SK-N-SH treated with all-trans-retinoic acid at 6 μM for 48 hours (cell line): ENCODE measurements around the gene RGN.

Source experiments
- ATAC-seq: fragments of 200-7000 bp; cut with Tn5 transposase; 3 replicates; pipeline ENCODE4 v1.9.1; 2020; ENCODE audit warnings: mild to moderate bottlenecking, moderate library complexity
- ARNTL ChIP-seq: fragments of 450-650 bp; formaldehyde crosslinking; IDR thresholded peaks from 2 replicates; pipeline ENCODE4 v1.5.0; 2020; ENCODE audit warnings: low read depth, mild to moderate bottlenecking, moderate library complexity, borderline replicate concordance
- BACH2 ChIP-seq: fragments of 250-450 bp; sonication (Bioruptor Pico); IDR thresholded peaks from 2 replicates; pipeline ENCODE4 v1.9.0; 2021; ENCODE audit warnings: mild to moderate bottlenecking, borderline replicate concordance
- CSDC2 ChIP-seq: fragments of 250-450 bp; sonication (Bioruptor Pico); IDR thresholded peaks from 2 replicates; pipeline ENCODE4 v1.5.0; 2020; ENCODE audit warnings: mild to moderate bottlenecking, moderate library complexity
- ESRRG ChIP-seq: fragments of 250-450 bp; sonication (Bioruptor Pico); IDR thresholded peaks from 2 replicates; pipeline ENCODE4 v1.6.1; 2021; ENCODE audit warnings: mild to moderate bottlenecking
- GLIS3 ChIP-seq: fragments of 250-450 bp; sonication (Bioruptor Pico); IDR thresholded peaks from 2 replicates; pipeline ENCODE4 v1.5.0; 2020; ENCODE audit warnings: mild to moderate bottlenecking, moderate library complexity
- ISL1 ChIP-seq: fragments of 250-450 bp; sonication (Bioruptor Pico); IDR thresholded peaks from 2 replicates; pipeline ENCODE4 v2.1.2; 2022; ENCODE audit warnings: mild to moderate bottlenecking, moderate library complexity
- OSR1 ChIP-seq: fragments of 250-450 bp; sonication (Bioruptor Pico); IDR thresholded peaks from 2 replicates; pipeline ENCODE4 v1.8.0; 2022; ENCODE audit warnings: moderate library complexity, mild to moderate bottlenecking, inconsistent platforms
- PPARA ChIP-seq: fragments of 250-450 bp; sonication (Bioruptor Pico); IDR thresholded peaks from 2 replicates; pipeline ENCODE4 v1.5.0; 2020; ENCODE audit warnings: mild to moderate bottlenecking, borderline replicate concordance
- RARB ChIP-seq: fragments of 250-450 bp; sonication (Bioruptor Pico); IDR thresholded peaks from 2 replicates; pipeline ENCODE4 v1.8.0; 2021; ENCODE audit warnings: mild to moderate bottlenecking, moderate library complexity
- SNAI2 ChIP-seq: fragments of 250-450 bp; sonication (Bioruptor Pico); IDR thresholded peaks from 2 replicates; pipeline ENCODE4 v1.5.0; 2020; ENCODE audit warnings: mild to moderate bottlenecking, moderate library complexity
- ZC3H10 ChIP-seq: fragments of 250-450 bp; sonication (Bioruptor Pico); IDR thresholded peaks from 2 replicates; pipeline ENCODE4 v1.5.1; 2021; ENCODE audit warnings: mild to moderate bottlenecking, moderate library complexity
- ZFP3 ChIP-seq: fragments of 250-450 bp; sonication (Bioruptor Pico); IDR thresholded peaks from 2 replicates; pipeline ENCODE4 v1.5.0; 2020; ENCODE audit warnings: mild to moderate bottlenecking, moderate library complexity
- ZNF565 ChIP-seq: fragments of 450-650 bp; formaldehyde crosslinking; conservative IDR thresholded peaks from 2 replicates; pipeline ENCODE4 v1.5.0; 2020; ENCODE audit warnings: low read depth, mild to moderate bottlenecking, moderate library complexity
- ZNF70 ChIP-seq: fragments of 450-650 bp; formaldehyde crosslinking; IDR thresholded peaks from 2 replicates; pipeline ENCODE4 v1.5.0; 2020; ENCODE audit warnings: mild to moderate bottlenecking, moderate library complexity
- ZNF8 ChIP-seq: fragments of 450-650 bp; formaldehyde crosslinking; IDR thresholded peaks from 2 replicates; pipeline ENCODE4 v1.5.0; 2020; ENCODE audit warnings: mild to moderate bottlenecking, moderate library complexity
- TF ChIP-seq, protein P1 (sequence below): fragments of 250-450 bp; sonication (Bioruptor Pico); IDR thresholded peaks from 2 replicates; pipeline ENCODE4 v1.8.0; 2020; ENCODE audit warnings: mild to moderate bottlenecking, moderate library complexity, borderline replicate concordance
- TF ChIP-seq, protein P2 (sequence below): fragments of 250-450 bp; sonication (Bioruptor Pico); IDR thresholded peaks from 2 replicates; pipeline ENCODE4 v1.5.0; 2020; ENCODE audit warnings: mild to moderate bottlenecking, moderate library complexity
- TF ChIP-seq, protein P3 (sequence below): fragments of 250-450 bp; sonication (Bioruptor Pico); IDR thresholded peaks from 2 replicates; pipeline ENCODE4 v1.5.1; 2020; ENCODE audit warnings: low read depth, mild to moderate bottlenecking, moderate library complexity
- TF ChIP-seq, protein P4 (sequence below): fragments of 250-450 bp; sonication (Bioruptor Pico); IDR thresholded peaks from 2 replicates; pipeline ENCODE4 v1.8.0; 2021; ENCODE audit warnings: low read depth, mild to moderate bottlenecking, moderate library complexity, borderline replicate concordance
- TF ChIP-seq, protein P5 (sequence below): fragments of 250-450 bp; sonication (Bioruptor Pico); IDR thresholded peaks from 2 replicates; pipeline ENCODE4 v1.5.1; 2021; ENCODE audit warnings: mild to moderate bottlenecking, moderate library complexity

The RGN gene

DNA sequence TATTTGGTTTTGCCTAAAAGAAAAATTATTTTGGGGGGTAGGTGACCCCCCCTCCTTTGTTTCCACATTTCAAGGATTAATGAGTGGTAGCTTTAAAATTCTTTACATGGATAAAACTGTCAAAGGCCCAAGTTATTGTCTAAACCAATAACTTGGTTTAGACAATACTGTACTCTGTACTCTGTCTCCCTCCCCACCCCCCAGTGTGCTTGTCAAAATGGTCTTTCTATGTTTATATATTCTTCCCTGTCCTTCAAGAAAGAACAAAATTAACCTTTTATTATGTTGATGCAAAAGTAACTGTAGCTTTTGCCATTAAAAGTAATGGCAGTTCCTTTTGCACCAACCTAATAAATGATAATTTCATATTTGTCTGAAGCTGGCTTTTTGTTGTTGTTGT is 9.5 kb upstream of the RGN start:
- no peak for TF ChIP-seq ZFP3
- no peak for TF ChIP-seq ZNF8
- TF ChIP-seq, protein P1, sequence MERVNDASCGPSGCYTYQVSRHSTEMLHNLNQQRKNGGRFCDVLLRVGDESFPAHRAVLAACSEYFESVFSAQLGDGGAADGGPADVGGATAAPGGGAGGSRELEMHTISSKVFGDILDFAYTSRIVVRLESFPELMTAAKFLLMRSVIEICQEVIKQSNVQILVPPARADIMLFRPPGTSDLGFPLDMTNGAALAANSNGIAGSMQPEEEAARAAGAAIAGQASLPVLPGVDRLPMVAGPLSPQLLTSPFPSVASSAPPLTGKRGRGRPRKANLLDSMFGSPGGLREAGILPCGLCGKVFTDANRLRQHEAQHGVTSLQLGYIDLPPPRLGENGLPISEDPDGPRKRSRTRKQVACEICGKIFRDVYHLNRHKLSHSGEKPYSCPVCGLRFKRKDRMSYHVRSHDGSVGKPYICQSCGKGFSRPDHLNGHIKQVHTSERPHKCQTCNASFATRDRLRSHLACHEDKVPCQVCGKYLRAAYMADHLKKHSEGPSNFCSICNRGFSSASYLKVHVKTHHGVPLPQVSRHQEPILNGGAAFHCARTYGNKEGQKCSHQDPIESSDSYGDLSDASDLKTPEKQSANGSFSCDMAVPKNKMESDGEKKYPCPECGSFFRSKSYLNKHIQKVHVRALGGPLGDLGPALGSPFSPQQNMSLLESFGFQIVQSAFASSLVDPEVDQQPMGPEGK (CRISPR knock-in tag), result no peak
- TF ChIP-seq, protein P2, sequence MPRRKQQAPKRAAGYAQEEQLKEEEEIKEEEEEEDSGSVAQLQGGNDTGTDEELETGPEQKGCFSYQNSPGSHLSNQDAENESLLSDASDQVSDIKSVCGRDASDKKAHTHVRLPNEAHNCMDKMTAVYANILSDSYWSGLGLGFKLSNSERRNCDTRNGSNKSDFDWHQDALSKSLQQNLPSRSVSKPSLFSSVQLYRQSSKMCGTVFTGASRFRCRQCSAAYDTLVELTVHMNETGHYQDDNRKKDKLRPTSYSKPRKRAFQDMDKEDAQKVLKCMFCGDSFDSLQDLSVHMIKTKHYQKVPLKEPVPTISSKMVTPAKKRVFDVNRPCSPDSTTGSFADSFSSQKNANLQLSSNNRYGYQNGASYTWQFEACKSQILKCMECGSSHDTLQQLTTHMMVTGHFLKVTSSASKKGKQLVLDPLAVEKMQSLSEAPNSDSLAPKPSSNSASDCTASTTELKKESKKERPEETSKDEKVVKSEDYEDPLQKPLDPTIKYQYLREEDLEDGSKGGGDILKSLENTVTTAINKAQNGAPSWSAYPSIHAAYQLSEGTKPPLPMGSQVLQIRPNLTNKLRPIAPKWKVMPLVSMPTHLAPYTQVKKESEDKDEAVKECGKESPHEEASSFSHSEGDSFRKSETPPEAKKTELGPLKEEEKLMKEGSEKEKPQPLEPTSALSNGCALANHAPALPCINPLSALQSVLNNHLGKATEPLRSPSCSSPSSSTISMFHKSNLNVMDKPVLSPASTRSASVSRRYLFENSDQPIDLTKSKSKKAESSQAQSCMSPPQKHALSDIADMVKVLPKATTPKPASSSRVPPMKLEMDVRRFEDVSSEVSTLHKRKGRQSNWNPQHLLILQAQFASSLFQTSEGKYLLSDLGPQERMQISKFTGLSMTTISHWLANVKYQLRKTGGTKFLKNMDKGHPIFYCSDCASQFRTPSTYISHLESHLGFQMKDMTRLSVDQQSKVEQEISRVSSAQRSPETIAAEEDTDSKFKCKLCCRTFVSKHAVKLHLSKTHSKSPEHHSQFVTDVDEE, result no peak
- no peak for TF ChIP-seq ESRRG
- no peak for TF ChIP-seq CSDC2 (CRISPR knock-in tag)
- ATAC-seq, result no peak

DNA sequence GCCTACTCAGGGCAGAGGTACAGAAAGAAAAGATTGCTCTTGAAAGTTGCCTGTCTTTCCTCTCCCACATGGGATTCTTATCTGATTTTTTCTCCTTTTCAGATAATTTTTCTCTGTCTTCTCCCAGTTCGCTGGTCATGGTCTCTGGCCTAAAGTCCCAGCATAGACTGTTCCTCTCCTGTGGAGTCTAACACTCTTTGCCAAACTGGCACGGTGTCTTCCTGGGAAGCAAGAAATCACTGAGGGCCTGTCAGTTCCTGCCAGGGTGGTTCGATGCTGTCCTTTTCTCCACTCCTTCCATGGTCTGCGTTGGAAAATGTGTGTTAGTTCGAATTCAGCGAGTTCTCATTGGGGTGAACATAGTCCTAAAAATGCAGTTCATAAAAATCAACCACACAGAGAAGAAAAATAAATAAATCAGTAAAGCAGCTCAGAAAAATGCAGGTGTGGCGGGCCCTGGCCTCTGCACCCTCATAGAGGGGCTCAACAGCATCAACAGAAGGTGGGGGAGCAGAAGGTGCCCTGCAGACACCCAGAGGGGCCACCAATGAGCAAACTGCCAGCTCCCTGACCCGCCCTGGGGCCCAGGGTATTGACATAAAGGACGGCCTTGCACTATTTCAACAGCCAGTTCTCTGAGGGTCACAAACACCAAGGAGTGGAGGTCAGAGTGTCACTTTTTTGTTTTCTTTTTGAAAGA is 2.1 kb downstream of the RGN start:
- TF ChIP-seq, protein P3, sequence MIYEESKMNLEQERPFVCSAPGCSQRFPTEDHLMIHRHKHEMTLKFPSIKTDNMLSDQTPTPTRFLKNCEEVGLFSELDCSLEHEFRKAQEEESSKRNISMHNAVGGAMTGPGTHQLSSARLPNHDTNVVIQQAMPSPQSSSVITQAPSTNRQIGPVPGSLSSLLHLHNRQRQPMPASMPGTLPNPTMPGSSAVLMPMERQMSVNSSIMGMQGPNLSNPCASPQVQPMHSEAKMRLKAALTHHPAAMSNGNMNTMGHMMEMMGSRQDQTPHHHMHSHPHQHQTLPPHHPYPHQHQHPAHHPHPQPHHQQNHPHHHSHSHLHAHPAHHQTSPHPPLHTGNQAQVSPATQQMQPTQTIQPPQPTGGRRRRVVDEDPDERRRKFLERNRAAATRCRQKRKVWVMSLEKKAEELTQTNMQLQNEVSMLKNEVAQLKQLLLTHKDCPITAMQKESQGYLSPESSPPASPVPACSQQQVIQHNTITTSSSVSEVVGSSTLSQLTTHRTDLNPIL (CRISPR knock-in tag), result no peak
- TF ChIP-seq OSR1 (no peak), ARNTL (CRISPR knock-in tag) (no peak), ZC3H10 (no peak), BACH2 (no peak), SNAI2 (no peak), ISL1 (no peak), RARB (CRISPR knock-in tag) (no peak), ZNF565 (CRISPR knock-in tag) (no peak), ZNF70 (CRISPR knock-in tag) (no peak)
- TF ChIP-seq, protein P4, sequence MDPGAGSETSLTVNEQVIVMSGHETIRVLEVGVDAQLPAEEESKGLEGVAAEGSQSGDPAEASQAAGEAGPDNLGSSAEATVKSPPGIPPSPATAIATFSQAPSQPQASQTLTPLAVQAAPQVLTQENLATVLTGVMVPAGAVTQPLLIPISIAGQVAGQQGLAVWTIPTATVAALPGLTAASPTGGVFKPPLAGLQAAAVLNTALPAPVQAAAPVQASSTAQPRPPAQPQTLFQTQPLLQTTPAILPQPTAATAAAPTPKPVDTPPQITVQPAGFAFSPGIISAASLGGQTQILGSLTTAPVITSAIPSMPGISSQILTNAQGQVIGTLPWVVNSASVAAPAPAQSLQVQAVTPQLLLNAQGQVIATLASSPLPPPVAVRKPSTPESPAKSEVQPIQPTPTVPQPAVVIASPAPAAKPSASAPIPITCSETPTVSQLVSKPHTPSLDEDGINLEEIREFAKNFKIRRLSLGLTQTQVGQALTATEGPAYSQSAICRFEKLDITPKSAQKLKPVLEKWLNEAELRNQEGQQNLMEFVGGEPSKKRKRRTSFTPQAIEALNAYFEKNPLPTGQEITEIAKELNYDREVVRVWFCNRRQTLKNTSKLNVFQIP (CRISPR knock-in tag), result no peak
- TF ChIP-seq, protein P1 (CRISPR knock-in tag), result no peak

DNA sequence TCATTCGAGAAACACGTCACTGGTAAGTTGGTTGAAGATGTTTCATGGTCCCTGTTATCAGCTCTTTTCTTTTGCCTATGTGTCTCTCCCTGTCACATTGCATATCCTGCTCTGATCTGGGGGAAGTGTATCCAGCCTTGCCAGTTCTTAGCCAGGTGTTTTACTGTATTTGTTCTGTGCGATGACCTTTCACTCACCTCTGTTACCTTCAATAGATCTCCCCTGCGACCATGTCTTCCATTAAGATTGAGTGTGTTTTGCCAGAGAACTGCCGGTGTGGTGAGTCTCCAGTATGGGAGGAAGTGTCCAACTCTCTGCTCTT is 2.6 kb downstream of the RGN start:
- ATAC-seq, result no peak
- TF ChIP-seq, protein P2, result no peak
- TF ChIP-seq PPARA (CRISPR knock-in tag) (no peak), ZNF565 (CRISPR knock-in tag) (no peak), ZC3H10 (no peak), ZFP3 (no peak), OSR1 (no peak), GLIS3 (CRISPR knock-in tag) (no peak), SNAI2 (no peak), CSDC2 (CRISPR knock-in tag) (no peak), ZNF8 (no peak)
- TF ChIP-seq, protein P5, sequence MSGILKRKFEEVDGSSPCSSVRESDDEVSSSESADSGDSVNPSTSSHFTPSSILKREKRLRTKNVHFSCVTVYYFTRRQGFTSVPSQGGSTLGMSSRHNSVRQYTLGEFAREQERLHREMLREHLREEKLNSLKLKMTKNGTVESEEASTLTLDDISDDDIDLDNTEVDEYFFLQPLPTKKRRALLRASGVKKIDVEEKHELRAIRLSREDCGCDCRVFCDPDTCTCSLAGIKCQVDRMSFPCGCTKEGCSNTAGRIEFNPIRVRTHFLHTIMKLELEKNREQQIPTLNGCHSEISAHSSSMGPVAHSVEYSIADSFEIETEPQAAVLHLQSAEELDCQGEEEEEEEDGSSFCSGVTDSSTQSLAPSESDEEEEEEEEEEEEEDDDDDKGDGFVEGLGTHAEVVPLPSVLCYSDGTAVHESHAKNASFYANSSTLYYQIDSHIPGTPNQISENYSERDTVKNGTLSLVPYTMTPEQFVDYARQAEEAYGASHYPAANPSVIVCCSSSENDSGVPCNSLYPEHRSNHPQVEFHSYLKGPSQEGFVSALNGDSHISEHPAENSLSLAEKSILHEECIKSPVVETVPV, result no peak
- TF ChIP-seq, all 23 proteins: peak for 0

More for the DNA sequence above, 2.1 kb downstream of the RGN start:
- no peak for ATAC-seq
